ENCODE measurements around the gene ITGAE.

DNA sequence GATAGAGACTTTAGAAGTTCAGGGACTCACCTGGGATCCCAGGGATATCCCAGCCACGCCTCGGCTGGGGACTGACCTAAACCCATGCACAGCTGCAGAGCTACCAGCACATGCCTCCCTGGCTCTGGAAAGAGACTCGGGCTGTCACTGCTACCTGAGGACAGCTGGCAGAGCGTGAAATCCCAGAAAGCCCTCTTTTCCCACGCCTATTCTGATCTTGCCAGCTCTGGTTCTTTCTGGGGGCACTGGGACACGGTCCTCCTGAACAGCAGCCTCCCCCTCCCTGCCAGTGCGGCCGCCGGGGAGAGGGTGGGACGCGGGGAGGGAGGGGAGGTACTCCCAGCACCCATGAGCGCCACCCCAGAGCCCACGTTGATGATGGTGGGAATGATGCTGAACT is 115.8 kb downstream of the ITGAE start:
- no peak for TF ChIP-seq CTCF (IDR thresholded peaks at IDR 0.05)
- TF ChIP-seq POLR2A (IDR thresholded peaks at IDR 0.05) = no peak
